Lower leg skin (tissue), 3 donors: Measurements from ENCODE around the gene RBM47.

ENCODE experiments used
- CTCF ChIP-seq, 3 donors: fragments of 450-650 bp; IDR thresholded peaks; one replicate each; pipeline ENCODE4 v1.5.1; 2016; ENCODE audit warnings: antibody characterized with exemption in 3 of 3, mild to moderate bottlenecking in 3 of 3, moderate library complexity in 2 of 3
- POLR2A ChIP-seq, 2 donors: fragments of 450-650 bp; IDR thresholded peaks; one replicate each; pipeline ENCODE4 v1.6.1; 2016 to 2017; ENCODE audit warnings: antibody characterized with exemption in 2 of 2, mild to moderate bottlenecking in 1 of 2, moderate library complexity in 1 of 2

DNA sequence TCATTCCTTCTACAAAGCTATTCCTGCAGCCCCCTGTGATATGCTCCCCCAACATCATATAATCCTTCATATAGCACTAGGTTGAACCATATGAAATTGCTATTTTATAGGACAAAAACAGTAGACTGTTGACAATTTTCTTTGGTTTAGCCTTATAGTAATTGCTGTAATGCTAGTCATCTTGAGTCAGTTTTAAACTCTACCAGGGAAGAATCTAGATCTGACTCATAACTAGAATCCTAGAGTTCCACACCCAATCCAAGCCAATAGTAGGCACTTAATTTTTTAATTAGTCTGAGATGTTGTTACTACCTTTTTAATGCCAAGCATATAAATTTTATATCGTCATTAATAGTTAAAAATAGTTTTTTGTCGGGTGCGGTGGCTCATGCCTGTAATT lies 157.7 kb downstream of the RBM47 start:
- TF ChIP-seq POLR2A (IDR thresholded peaks at IDR 0.05): no peak
- TF ChIP-seq CTCF (IDR thresholded peaks at IDR 0.05): no peak
